HepG2 (cell line): ENCODE measurements around the gene FBXO10. TPM values are rescaled to one million over a fixed set of nuclear protein-coding genes. Genes with fewer than 3 reads are reported as not detected.
A peak's percentile ranks its signal among the peaks of the same experiment; 100 is the strongest.

Source experiments
- FOXK1 ChIP-seq: sonication (generic); formaldehyde crosslinking; IDR thresholded peaks from 2 replicates; pipeline ENCODE4 v1.4.0; 2020; ENCODE audit warnings: low read depth, missing genetic modification reagents, borderline replicate concordance
- JDP2 ChIP-seq: sonication (generic); formaldehyde crosslinking; IDR thresholded peaks from 2 replicates; pipeline ENCODE4 v1.8.1; 2022; ENCODE audit warnings: missing genetic modification reagents, borderline replicate concordance
- MAFK ChIP-seq, 2 experiments: IDR thresholded peaks in 1 of 2; conservative IDR thresholded peaks in 1 of 2; 2 replicates each; pipeline ENCODE4 v1.6.1; 2011; ENCODE audit warnings: improper control_type of control experiment in 2 of 2, low read length in 2 of 2
- RFX1 ChIP-seq: fragments of 450-650 bp; IDR thresholded peaks from 2 replicates; pipeline ENCODE4 v1.6.1; 2017
- TP53 ChIP-seq: sonication (generic); formaldehyde crosslinking; conservative IDR thresholded peaks from 2 replicates; pipeline ENCODE4 v1.4.0; 2020; ENCODE audit warnings: missing genetic modification reagents
- ZC3H4 ChIP-seq: sonication (generic); formaldehyde crosslinking; IDR thresholded peaks from 2 replicates; pipeline ENCODE4 v1.4.0; 2020; ENCODE audit warnings: missing genetic modification reagents, borderline replicate concordance
- ZNF282 ChIP-seq: fragments of 450-650 bp; IDR thresholded peaks from 2 replicates; pipeline ENCODE4 v1.6.1; 2018; ENCODE audit not compliant: partially characterized antibody
- ZNF3 ChIP-seq: IDR thresholded peaks from 2 replicates; pipeline ENCODE4 v1.7.0; 2017; ENCODE audit warnings: inconsistent platforms
- ZNF382 ChIP-seq: sonication (generic); formaldehyde crosslinking; IDR thresholded peaks from 2 replicates; pipeline ENCODE4 v1.5.0; 2020; ENCODE audit warnings: missing genetic modification reagents, mild to moderate bottlenecking, borderline replicate concordance
- ZNF451 ChIP-seq: sonication (generic); formaldehyde crosslinking; IDR thresholded peaks from 2 replicates; pipeline ENCODE4 v1.5.0; 2020; ENCODE audit warnings: mild to moderate bottlenecking, missing genetic modification reagents
- ZNF501 ChIP-seq: sonication (generic); formaldehyde crosslinking; IDR thresholded peaks from 2 replicates; pipeline ENCODE4 v1.5.1; 2020; ENCODE audit warnings: mild to moderate bottlenecking, moderate library complexity, missing genetic modification reagents
- ZNF780A ChIP-seq: sonication (generic); formaldehyde crosslinking; IDR thresholded peaks from 2 replicates; pipeline ENCODE4 v1.8.0; 2022; ENCODE audit warnings: mild to moderate bottlenecking, missing genetic modification reagents, moderate library complexity
- polyA plus RNA-seq, 8 experiments: library from polyadenylated mRNA; depleted of rRNA in 3 of 8; stranded (reverse) in 7 of 8; unstranded in 1 of 8; fragments of >200 nt; fragmentation: Illumina TruSeq in 4 of 8; extraction: Trizol in 4 of 8; gene quantifications; 2 replicates each; pipeline versions ENCODE4 v1.2.1 to v1.2.3, GENCODE V29; 2011 to 2016; ENCODE audit warnings: low read depth in 4 of 8, missing spikeins in 1 of 8, mixed read lengths in 1 of 8; ENCODE audit not compliant: insufficient read depth in 1 of 8
- total RNA-seq, 5 experiments: library from RNA; depleted of rRNA; stranded (reverse); fragments of >200 nt; fragmentation: Illumina TruSeq; extraction: Trizol; gene quantifications; 2 replicates each; pipeline ENCODE4 v1.2.3, GENCODE V29; 2016; ENCODE audit warnings: low read depth in 1 of 5
- TF ChIP-seq, protein P1 (sequence below): sonication (generic); formaldehyde crosslinking; IDR thresholded peaks from 2 replicates; pipeline ENCODE4 v1.4.0; 2020; ENCODE audit warnings: missing genetic modification reagents, borderline replicate concordance
- TF ChIP-seq, protein P2 (sequence below), 2 experiments: sonication (generic) in 1 of 2; formaldehyde crosslinking in 1 of 2; IDR thresholded peaks; 2 replicates each; pipeline versions ENCODE4 v1.4.0 to v1.6.1; 2018 to 2020; ENCODE audit warnings: missing genetic modification reagents in 2 of 2, borderline replicate concordance in 1 of 2, low read depth in 1 of 2, mild to moderate bottlenecking in 1 of 2, missing biosample characterization in 1 of 2
- TF ChIP-seq, protein P3 (sequence below): sonication (generic); formaldehyde crosslinking; conservative IDR thresholded peaks from 2 replicates; pipeline ENCODE4 v1.4.0; 2020; ENCODE audit warnings: missing genetic modification reagents
- TF ChIP-seq, protein P4 (sequence below): sonication (generic); formaldehyde crosslinking; IDR thresholded peaks from 2 replicates; pipeline ENCODE4 v1.4.0; 2020; ENCODE audit warnings: mild to moderate bottlenecking, missing genetic modification reagents
- TF ChIP-seq, protein P5 (sequence below): sonication (generic); formaldehyde crosslinking; IDR thresholded peaks from 2 replicates; pipeline ENCODE4 v1.5.1; 2020; ENCODE audit warnings: missing genetic modification reagents, mild to moderate bottlenecking, borderline replicate concordance

FBXO10 gene
- total and polyA plus RNA-seq, 2 of the 13 experiments (the other 11 are each of a cell fraction or from before 2014, with no cell fraction given): 3.1 to 5.1 TPM

DNA sequence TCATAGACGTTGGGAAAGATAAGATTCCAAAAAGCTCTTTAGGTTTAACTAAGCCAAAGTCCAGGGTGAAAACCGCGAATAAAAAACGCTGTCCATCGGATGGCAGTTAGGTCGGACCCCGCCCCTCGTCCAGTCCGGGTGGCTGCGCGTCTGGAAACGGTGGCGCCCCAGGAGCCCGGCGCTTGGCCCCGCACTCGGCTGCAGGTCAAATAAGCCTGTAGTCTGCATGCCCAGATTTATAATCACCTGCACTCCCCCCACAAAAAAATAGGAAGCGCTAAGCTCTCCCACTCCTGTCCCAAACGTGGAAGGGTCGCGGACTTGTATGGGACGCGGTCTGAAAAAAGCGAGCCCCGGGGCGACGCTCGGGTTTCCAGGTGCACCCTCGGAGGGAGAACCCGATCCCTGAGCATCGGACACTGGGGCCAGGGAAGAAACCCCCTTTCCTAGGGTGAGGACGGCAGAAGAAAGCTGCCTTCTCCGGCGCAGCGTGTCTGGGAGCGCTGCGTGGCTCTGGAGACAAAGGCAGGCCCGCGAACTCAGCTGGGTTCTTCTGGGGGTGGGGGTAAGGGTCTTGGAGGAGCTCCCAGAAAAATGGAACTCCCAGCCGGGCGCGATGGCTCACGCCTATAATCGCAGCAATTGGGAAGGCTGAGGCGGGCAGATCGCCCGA, 110.0 kb downstream of the FBXO10 start (continued):
- TF ChIP-seq, protein P1, sequence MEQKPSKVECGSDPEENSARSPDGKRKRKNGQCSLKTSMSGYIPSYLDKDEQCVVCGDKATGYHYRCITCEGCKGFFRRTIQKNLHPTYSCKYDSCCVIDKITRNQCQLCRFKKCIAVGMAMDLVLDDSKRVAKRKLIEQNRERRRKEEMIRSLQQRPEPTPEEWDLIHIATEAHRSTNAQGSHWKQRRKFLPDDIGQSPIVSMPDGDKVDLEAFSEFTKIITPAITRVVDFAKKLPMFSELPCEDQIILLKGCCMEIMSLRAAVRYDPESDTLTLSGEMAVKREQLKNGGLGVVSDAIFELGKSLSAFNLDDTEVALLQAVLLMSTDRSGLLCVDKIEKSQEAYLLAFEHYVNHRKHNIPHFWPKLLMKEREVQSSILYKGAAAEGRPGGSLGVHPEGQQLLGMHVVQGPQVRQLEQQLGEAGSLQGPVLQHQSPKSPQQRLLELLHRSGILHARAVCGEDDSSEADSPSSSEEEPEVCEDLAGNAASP: 0 out of 2 replicates have a peak, but pooled peaks have one; percentile 9
- TF ChIP-seq MAFK (conservative IDR thresholded peaks at IDR 0.05 in 1 of 2, IDR thresholded peaks at IDR 0.05 in 1 of 2; ENCODE audit: low read length in 2 of 2): no peak
- no peak for TF ChIP-seq ZNF451 (CRISPR knock-in tag)
- TF ChIP-seq JDP2 (CRISPR knock-in tag): no peak
- no peak for TF ChIP-seq TP53 (CRISPR knock-in tag)
- no peak for TF ChIP-seq ZNF780A (CRISPR knock-in tag)
- TF ChIP-seq, protein P2, sequence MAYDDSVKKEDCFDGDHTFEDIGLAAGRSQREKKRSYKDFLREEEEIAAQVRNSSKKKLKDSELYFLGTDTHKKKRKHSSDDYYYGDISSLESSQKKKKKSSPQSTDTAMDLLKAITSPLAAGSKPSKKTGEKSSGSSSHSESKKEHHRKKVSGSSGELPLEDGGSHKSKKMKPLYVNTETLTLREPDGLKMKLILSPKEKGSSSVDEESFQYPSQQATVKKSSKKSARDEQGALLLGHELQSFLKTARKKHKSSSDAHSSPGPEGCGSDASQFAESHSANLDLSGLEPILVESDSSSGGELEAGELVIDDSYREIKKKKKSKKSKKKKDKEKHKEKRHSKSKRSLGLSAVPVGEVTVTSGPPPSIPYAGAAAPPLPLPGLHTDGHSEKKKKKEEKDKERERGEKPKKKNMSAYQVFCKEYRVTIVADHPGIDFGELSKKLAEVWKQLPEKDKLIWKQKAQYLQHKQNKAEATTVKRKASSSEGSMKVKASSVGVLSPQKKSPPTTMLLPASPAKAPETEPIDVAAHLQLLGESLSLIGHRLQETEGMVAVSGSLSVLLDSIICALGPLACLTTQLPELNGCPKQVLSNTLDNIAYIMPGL (CRISPR knock-in tag; IDR thresholded peaks at IDR 0.05; ENCODE audit: borderline replicate concordance in 1 of 2, low read depth in 1 of 2): peak; percentile 26 to 31; a peak in 2 of 4 replicates
- TF ChIP-seq ZC3H4 (CRISPR knock-in tag): 0 out of 2 replicates have a peak, but pooled peaks have one; percentile 33
- no peak for TF ChIP-seq ZNF282
- TF ChIP-seq, protein P3, sequence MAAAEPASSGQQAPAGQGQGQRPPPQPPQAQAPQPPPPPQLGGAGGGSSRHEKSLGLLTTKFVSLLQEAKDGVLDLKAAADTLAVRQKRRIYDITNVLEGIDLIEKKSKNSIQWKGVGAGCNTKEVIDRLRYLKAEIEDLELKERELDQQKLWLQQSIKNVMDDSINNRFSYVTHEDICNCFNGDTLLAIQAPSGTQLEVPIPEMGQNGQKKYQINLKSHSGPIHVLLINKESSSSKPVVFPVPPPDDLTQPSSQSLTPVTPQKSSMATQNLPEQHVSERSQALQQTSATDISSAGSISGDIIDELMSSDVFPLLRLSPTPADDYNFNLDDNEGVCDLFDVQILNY (CRISPR knock-in tag): no peak
- TF ChIP-seq, protein P4, sequence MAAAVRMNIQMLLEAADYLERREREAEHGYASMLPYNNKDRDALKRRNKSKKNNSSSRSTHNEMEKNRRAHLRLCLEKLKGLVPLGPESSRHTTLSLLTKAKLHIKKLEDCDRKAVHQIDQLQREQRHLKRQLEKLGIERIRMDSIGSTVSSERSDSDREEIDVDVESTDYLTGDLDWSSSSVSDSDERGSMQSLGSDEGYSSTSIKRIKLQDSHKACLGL (CRISPR knock-in tag): no peak
- TF ChIP-seq, protein P5, sequence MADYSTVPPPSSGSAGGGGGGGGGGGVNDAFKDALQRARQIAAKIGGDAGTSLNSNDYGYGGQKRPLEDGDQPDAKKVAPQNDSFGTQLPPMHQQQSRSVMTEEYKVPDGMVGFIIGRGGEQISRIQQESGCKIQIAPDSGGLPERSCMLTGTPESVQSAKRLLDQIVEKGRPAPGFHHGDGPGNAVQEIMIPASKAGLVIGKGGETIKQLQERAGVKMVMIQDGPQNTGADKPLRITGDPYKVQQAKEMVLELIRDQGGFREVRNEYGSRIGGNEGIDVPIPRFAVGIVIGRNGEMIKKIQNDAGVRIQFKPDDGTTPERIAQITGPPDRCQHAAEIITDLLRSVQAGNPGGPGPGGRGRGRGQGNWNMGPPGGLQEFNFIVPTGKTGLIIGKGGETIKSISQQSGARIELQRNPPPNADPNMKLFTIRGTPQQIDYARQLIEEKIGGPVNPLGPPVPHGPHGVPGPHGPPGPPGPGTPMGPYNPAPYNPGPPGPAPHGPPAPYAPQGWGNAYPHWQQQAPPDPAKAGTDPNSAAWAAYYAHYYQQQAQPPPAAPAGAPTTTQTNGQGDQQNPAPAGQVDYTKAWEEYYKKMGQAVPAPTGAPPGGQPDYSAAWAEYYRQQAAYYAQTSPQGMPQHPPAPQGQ (CRISPR knock-in tag): no peak
- TF ChIP-seq ZNF501 (CRISPR knock-in tag): peak; percentile 85
- no peak for TF ChIP-seq RFX1
- TF ChIP-seq FOXK1: no peak
- TF ChIP-seq ZNF3: no peak
- no peak for TF ChIP-seq ZNF382 (CRISPR knock-in tag)
